ENCODE measurements around the gene ETFB. TPM values are rescaled to one million over a fixed set of nuclear protein-coding genes. Genes with fewer than 3 reads are reported as not detected.

ETFB gene
- total and polyA plus RNA-seq, 9 of the 15 experiments (the other 6 are each of a cell fraction or from before 2014, with no cell fraction given): 18.1 to 143 (median 96.1) TPM

DNA sequence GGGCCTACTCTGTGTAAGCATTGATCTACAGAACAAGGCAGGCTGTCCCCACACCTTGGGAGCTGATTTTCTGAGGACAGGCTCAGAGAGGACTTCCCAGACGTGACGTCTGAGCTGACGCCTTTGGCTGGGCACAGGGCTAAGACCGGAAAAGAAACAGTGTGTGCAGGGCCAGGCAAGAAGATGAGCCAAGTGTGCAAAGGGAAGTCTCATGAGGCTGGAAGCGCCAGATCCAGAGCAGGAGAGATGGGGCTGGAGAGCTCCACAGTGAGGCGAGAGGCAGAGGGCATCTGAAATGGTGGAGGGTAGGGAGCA, 42.1 kb downstream of the ETFB start (continued):
- TF ChIP-seq, protein P1, sequence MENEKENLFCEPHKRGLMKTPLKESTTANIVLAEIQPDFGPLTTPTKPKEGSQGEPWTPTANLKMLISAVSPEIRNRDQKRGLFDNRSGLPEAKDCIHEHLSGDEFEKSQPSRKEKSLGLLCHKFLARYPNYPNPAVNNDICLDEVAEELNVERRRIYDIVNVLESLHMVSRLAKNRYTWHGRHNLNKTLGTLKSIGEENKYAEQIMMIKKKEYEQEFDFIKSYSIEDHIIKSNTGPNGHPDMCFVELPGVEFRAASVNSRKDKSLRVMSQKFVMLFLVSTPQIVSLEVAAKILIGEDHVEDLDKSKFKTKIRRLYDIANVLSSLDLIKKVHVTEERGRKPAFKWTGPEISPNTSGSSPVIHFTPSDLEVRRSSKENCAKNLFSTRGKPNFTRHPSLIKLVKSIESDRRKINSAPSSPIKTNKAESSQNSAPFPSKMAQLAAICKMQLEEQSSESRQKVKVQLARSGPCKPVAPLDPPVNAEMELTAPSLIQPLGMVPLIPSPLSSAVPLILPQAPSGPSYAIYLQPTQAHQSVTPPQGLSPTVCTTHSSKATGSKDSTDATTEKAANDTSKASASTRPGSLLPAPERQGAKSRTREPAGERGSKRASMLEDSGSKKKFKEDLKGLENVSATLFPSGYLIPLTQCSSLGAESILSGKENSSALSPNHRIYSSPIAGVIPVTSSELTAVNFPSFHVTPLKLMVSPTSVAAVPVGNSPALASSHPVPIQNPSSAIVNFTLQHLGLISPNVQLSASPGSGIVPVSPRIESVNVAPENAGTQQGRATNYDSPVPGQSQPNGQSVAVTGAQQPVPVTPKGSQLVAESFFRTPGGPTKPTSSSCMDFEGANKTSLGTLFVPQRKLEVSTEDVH (IDR thresholded peaks at IDR 0.05; ENCODE audit: low read depth, partially characterized antibody): no peak
- no peak for TF ChIP-seq FIP1L1 (IDR thresholded peaks at IDR 0.05; ENCODE audit: low read depth, low read length, poor library complexity, severe bottlenecking)
- no peak for TF ChIP-seq TCF7 (IDR thresholded peaks at IDR 0.05; ENCODE audit: borderline replicate concordance)
- TF ChIP-seq U2AF2 (optimal IDR thresholded peaks at IDR 0.05; ENCODE audit: low read depth, low read length): no peak
- TF ChIP-seq, protein P2, sequence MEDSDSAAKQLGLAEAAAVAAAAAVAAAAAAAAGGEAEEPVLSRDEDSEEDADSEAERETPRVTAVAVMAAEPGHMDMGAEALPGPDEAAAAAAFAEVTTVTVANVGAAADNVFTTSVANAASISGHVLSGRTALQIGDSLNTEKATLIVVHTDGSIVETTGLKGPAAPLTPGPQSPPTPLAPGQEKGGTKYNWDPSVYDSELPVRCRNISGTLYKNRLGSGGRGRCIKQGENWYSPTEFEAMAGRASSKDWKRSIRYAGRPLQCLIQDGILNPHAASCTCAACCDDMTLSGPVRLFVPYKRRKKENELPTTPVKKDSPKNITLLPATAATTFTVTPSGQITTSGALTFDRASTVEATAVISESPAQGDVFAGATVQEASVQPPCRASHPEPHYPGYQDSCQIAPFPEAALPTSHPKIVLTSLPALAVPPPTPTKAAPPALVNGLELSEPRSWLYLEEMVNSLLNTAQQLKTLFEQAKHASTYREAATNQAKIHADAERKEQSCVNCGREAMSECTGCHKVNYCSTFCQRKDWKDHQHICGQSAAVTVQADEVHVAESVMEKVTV (CRISPR knock-in tag; IDR thresholded peaks at IDR 0.05): no peak
- TF ChIP-seq FOXJ3 (CRISPR knock-in tag; IDR thresholded peaks at IDR 0.05): no peak
- no peak for TF ChIP-seq RFX1 (IDR thresholded peaks at IDR 0.05)
- TF ChIP-seq ZNF444 (CRISPR knock-in tag; IDR thresholded peaks at IDR 0.05): no peak
- no peak for TF ChIP-seq ZNF644 (tag; IDR thresholded peaks at IDR 0.05; ENCODE audit: low read depth)

Measured in K562 (cell line).